Hepatocyte (in vitro differentiated cells): ENCODE results near the gene BMP7.

Experiments
- CTCF ChIP-seq: fragments of 200-600 bp; sonication (generic); IDR thresholded peaks from 2 replicates; pipeline ENCODE4 v1.5.1; 2016; ENCODE audit warnings: antibody characterized with exemption, mild to moderate bottlenecking; ENCODE audit not compliant: poor library complexity
- EZH2 ChIP-seq: fragments of 200-600 bp; sonication (generic); IDR thresholded peaks from 2 replicates; pipeline ENCODE4 v1.6.1; 2016; ENCODE audit warnings: antibody characterized with exemption, mild to moderate bottlenecking, borderline replicate concordance
- EZH2phosphoT487 ChIP-seq: fragments of 200-600 bp; sonication (generic); IDR thresholded peaks from one replicate; pipeline ENCODE4 v1.6.1; 2018; ENCODE audit warnings: antibody characterized with exemption, mild to moderate bottlenecking, low read depth, moderate library complexity; ENCODE audit not compliant: unreplicated experiment, severe bottlenecking

- no peak for TF ChIP-seq CTCF
- TF ChIP-seq EZH2, result no peak
- no peak for TF ChIP-seq EZH2phosphoT487
Observed at GRCh38 chr20:57221916-57222630, 44.4 kb downstream of the BMP7 start.
